ENCODE results near the gene SLC9A8.

- no peak for TF ChIP-seq CTCF (IDR thresholded peaks at IDR 0.05)
- no peak for TF ChIP-seq POLR2A (IDR thresholded peaks at IDR 0.05)
These were observed 20.9 kb downstream of the SLC9A8 start for GRCh38 chr20:49833483-49833882.

Measured in adrenal gland (tissue), 5 donors.